ENCODE measurements around the gene SCN1A.
"Not testable (repeated sequence)": the region's sequence is repeated elsewhere in the genome, so short reads cannot be mapped to it uniquely, and the experiment has no call there.

The SCN1A gene

DNA sequence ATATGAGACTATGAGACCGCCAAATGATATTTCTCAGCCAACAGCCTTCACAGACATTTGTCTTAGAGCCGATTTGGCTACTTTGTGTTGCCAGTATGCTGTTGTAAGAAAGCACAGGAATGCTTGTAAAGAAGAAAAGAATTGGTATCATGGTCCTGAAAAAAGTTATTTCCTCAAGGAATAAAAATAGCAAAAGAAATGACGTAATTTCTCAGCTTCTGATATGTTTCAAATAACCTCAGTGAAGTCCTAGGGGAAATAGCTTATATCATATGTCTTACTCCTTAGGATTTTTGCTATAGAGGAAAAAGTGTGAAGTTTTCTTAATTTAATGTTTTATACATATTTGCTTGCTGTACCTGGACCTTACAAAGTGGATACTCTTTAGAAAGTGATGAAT, 23.0 kb downstream of the SCN1A start:
- Histone ChIP-seq H3K27ac (ENCODE audit: low read length) (no peak overlapping the region), H3K9me3 (ENCODE audit: control insufficient read depth in 1 of 2, low read length in 2 of 2) (no peaks in the 10 kb centered on the region), H3K4me3 (ENCODE audit: low read depth in 1 of 2, low read length in 2 of 2) (no peak overlapping the region), H3K4me1 (ENCODE audit: control insufficient read depth in 1 of 2, insufficient read depth in 2 of 2, low read length in 2 of 2) (no peaks in the 10 kb centered on the region), H3K27me3 (ENCODE audit: low read depth, low read length) (no peaks in the 10 kb centered on the region), H3K36me3 (ENCODE audit: control insufficient read depth in 1 of 2, insufficient read depth in 2 of 2, low read length in 2 of 2) (no peaks in the 10 kb centered on the region)

- H3K36me3 ChIP-seq (ENCODE audit: control insufficient read depth in 1 of 2, insufficient read depth in 2 of 2, low read length in 2 of 2), result no peaks in the 10 kb centered on the region
- H3K4me1 ChIP-seq (ENCODE audit: control insufficient read depth in 1 of 2, insufficient read depth in 2 of 2, low read length in 2 of 2), result no peaks in the 10 kb centered on the region
- H3K4me3 ChIP-seq (ENCODE audit: low read depth in 1 of 2, low read length in 2 of 2), result no peak overlapping the region
- H3K27ac ChIP-seq (ENCODE audit: low read length), result no peak overlapping the region
- H3K27me3 ChIP-seq (ENCODE audit: low read depth, low read length), result no peaks in the 10 kb centered on the region
- no peaks in the 10 kb centered on the region for H3K9me3 ChIP-seq (ENCODE audit: control insufficient read depth in 1 of 2, low read length in 2 of 2)
These were observed 23.7 kb downstream of the SCN1A start for GRCh38 chr2:166104084-166104483.

DNA sequence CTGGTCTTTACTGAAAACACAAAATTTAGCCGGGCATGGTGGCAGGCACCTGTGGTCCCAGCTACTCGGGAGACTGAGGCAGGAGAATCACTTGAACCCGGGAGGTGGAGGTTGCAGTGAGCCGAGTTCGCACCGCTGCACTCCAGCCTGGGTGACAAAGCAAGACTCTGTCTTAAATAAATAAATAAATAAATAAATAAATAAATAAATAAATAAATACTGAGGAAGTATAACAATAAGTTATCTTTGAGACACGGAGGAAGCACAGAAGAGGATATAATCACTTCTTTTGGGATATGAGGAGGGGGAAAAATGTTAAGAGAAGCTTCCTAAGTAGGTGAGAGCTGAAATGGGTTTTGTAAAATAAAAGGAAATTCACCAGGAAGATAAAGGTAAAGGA, 24.5 kb downstream of the SCN1A start:
- not testable (repeated sequence) for H3K4me1 ChIP-seq (ENCODE audit: control insufficient read depth in 1 of 2, insufficient read depth in 2 of 2, low read length in 2 of 2); H3K27me3 ChIP-seq (ENCODE audit: low read depth, low read length); H3K4me3 ChIP-seq (ENCODE audit: low read depth in 1 of 2, low read length in 2 of 2); H3K27ac ChIP-seq (ENCODE audit: low read length); H3K9me3 ChIP-seq (ENCODE audit: control insufficient read depth in 1 of 2, low read length in 2 of 2); H3K36me3 ChIP-seq (ENCODE audit: control insufficient read depth in 1 of 2, insufficient read depth in 2 of 2, low read length in 2 of 2)

DNA sequence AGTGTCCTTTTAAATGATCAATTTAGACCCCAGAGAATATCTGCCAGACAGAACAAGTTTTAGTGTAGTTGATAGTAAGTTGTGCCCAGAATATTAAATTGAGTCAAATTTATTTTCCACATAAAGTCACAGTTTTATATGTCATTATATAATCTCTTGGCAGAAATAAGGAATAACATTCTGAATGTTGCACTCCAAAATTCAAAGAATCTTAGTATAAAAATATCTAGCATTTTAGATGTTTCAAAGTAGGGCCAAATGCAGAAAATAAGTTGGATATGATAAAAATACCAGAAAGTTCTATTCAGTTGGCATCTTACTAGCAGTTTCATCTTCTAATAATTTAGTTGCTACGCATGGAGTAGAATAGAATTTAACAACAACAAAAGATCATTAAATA, 33.5 kb downstream of the SCN1A start:
- Histone ChIP-seq H3K27me3 (ENCODE audit: low read depth, low read length) (no peaks in the 10 kb centered on the region), H3K27ac (ENCODE audit: low read length) (no peak overlapping the region), H3K36me3 (ENCODE audit: control insufficient read depth in 1 of 2, insufficient read depth in 2 of 2, low read length in 2 of 2) (no peaks in the 10 kb centered on the region), H3K4me1 (ENCODE audit: control insufficient read depth in 1 of 2, insufficient read depth in 2 of 2, low read length in 2 of 2) (no peaks in the 10 kb centered on the region), H3K9me3 (ENCODE audit: control insufficient read depth in 1 of 2, low read length in 2 of 2) (no peaks in the 10 kb centered on the region), H3K4me3 (ENCODE audit: low read depth in 1 of 2, low read length in 2 of 2) (no peak overlapping the region)

DNA sequence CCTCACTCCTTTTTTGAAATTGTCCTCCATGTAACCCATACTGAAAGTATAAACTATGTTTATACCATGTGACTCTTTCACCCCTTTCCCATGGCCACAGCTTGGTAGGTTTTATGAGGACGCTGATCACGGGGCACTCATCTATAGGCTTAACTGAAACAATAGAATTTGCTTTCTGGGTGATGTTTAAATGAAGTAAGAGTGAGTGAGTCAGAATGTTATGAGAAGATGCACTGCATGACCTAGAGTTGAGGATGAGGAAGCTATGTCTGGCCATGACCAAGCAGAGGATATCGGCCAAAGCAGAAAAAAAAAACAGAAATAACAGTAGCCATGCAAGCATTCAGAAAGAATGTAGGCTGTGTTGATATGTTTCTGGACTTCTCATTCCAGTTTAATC, 34.9 kb downstream of the SCN1A start:
- Histone ChIP-seq H3K4me1 (ENCODE audit: control insufficient read depth in 1 of 2, insufficient read depth in 2 of 2, low read length in 2 of 2) (no peaks in the 10 kb centered on the region), H3K27me3 (ENCODE audit: low read depth, low read length) (no peaks in the 10 kb centered on the region), H3K27ac (ENCODE audit: low read length) (no peak overlapping the region)

DNA sequence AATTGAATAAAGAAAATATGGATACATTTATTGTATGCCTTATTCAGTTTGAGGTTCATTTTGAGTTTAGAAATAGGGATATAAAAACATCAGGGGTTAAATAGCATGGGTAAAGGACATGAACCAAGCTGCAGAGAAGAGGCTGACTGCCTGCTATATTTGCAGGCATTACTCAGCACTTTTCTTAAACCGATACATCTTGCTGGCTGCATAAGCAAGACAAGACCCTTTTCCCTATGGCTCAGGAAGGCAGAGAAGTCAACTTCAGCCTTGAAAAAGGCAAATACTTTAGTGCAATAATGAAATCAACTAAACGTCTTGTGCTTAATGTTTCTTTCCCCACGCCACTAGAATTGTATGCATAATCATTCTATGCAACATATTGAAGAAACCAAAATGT, 36.4 kb downstream of the SCN1A start:
- Histone ChIP-seq H3K4me1 (ENCODE audit: control insufficient read depth in 1 of 2, insufficient read depth in 2 of 2, low read length in 2 of 2) (no peaks in the 10 kb centered on the region), H3K4me3 (ENCODE audit: low read depth in 1 of 2, low read length in 2 of 2) (no peak overlapping the region), H3K9me3 (ENCODE audit: control insufficient read depth in 1 of 2, low read length in 2 of 2) (no peaks in the 10 kb centered on the region)

More for the DNA sequence above, 34.9 kb downstream of the SCN1A start:
- Histone ChIP-seq H3K36me3 (ENCODE audit: control insufficient read depth in 1 of 2, insufficient read depth in 2 of 2, low read length in 2 of 2) (no peaks in the 10 kb centered on the region), H3K4me3 (ENCODE audit: low read depth in 1 of 2, low read length in 2 of 2) (no peak overlapping the region), H3K9me3 (ENCODE audit: control insufficient read depth in 1 of 2, low read length in 2 of 2) (no peaks in the 10 kb centered on the region)

DNA sequence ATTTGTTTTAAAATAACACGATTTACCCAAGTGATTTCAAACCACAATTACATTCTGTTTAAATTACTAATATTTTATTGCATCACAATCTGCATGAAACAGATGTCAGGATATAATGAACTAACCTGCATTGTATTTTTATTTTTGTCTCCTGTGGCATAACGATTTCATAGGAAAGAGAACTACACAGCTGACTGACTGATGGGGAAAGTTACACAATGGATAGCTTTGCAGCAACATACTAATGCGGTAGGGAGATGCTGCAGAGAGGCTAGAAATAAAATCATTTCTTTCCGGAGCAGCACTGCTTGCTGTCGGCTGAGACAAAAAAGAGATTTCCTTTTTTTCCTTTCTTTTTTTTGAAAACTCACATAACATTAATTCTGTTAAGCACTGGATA, 36.9 kb downstream of the SCN1A start:
- Histone ChIP-seq H3K27ac (ENCODE audit: low read length) (no peak overlapping the region), H3K9me3 (ENCODE audit: control insufficient read depth in 1 of 2, low read length in 2 of 2) (no peaks in the 10 kb centered on the region), H3K36me3 (ENCODE audit: control insufficient read depth in 1 of 2, insufficient read depth in 2 of 2, low read length in 2 of 2) (no peaks in the 10 kb centered on the region), H3K4me3 (ENCODE audit: low read depth in 1 of 2, low read length in 2 of 2) (no peak overlapping the region), H3K4me1 (ENCODE audit: control insufficient read depth in 1 of 2, insufficient read depth in 2 of 2, low read length in 2 of 2) (no peaks in the 10 kb centered on the region), H3K27me3 (ENCODE audit: low read depth, low read length) (no peaks in the 10 kb centered on the region)

More for the DNA sequence above, 36.4 kb downstream of the SCN1A start:
- Histone ChIP-seq H3K27ac (ENCODE audit: low read length) (no peak overlapping the region), H3K27me3 (ENCODE audit: low read depth, low read length) (no peaks in the 10 kb centered on the region), H3K36me3 (ENCODE audit: control insufficient read depth in 1 of 2, insufficient read depth in 2 of 2, low read length in 2 of 2) (no peaks in the 10 kb centered on the region)

DNA sequence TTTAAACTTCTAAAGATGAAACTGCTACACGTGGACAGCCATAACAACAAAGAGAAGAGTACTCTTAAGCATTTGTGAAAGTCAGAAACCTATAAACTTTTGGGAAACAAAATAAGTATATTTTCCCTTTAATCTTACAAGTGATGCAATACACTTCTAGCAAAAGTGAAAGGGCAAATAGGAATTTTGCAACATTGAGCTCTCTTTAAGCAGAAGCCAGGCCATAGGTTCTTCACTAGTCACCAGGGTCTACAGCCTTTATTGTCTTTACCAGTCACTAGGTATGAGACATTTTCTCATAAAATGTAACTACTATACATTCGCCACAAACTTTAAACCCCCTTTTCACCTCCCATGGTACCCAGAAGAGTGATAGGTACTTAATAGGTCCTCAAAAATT, 37.5 kb downstream of the SCN1A start:
- Histone ChIP-seq H3K4me3 (ENCODE audit: low read depth in 1 of 2, low read length in 2 of 2) (no peak overlapping the region), H3K4me1 (ENCODE audit: control insufficient read depth in 1 of 2, insufficient read depth in 2 of 2, low read length in 2 of 2) (no peaks in the 10 kb centered on the region), H3K9me3 (ENCODE audit: control insufficient read depth in 1 of 2, low read length in 2 of 2) (no peaks in the 10 kb centered on the region), H3K27me3 (ENCODE audit: low read depth, low read length) (no peaks in the 10 kb centered on the region), H3K27ac (ENCODE audit: low read length) (no peak overlapping the region), H3K36me3 (ENCODE audit: control insufficient read depth in 1 of 2, insufficient read depth in 2 of 2, low read length in 2 of 2) (no peaks in the 10 kb centered on the region)

- no peak overlapping the region for H3K27ac ChIP-seq (ENCODE audit: low read length)
- no peaks in the 10 kb centered on the region for H3K9me3 ChIP-seq (ENCODE audit: control insufficient read depth in 1 of 2, low read length in 2 of 2)
- H3K36me3 ChIP-seq (ENCODE audit: control insufficient read depth in 1 of 2, insufficient read depth in 2 of 2, low read length in 2 of 2), result no peaks in the 10 kb centered on the region
- H3K4me1 ChIP-seq (ENCODE audit: control insufficient read depth in 1 of 2, insufficient read depth in 2 of 2, low read length in 2 of 2), result no peaks in the 10 kb centered on the region
- H3K4me3 ChIP-seq (ENCODE audit: low read depth in 1 of 2, low read length in 2 of 2), result no peak overlapping the region
- no peaks in the 10 kb centered on the region for H3K27me3 ChIP-seq (ENCODE audit: low read depth, low read length)
These were observed 39.2 kb downstream of the SCN1A start for GRCh38 chr2:166088634-166089033.

DNA sequence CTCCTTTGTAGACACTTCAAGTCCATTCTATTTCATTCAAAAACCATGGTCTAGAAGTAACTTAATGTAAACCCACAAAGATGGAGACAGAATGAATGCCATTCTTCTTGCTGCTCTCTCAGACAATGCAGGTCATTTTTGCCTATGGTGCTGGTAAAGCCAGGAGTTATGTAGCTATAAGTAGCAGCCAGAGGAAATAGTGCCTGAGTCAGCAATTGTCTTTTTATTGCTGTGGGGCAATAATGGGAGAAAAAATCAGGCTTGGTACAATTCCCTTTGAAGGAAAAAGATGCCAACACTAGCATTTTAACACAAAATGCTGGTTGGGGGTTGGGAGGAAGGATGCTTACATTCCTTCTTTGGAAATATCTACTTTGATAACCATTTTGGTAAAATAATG, 43.5 kb downstream of the SCN1A start:
- Histone ChIP-seq H3K9me3 (ENCODE audit: control insufficient read depth in 1 of 2, low read length in 2 of 2) (no peaks in the 10 kb centered on the region), H3K4me3 (ENCODE audit: low read depth in 1 of 2, low read length in 2 of 2) (no peak overlapping the region), H3K4me1 (ENCODE audit: control insufficient read depth in 1 of 2, insufficient read depth in 2 of 2, low read length in 2 of 2) (no peaks in the 10 kb centered on the region), H3K27me3 (ENCODE audit: low read depth, low read length) (no peaks in the 10 kb centered on the region), H3K36me3 (ENCODE audit: control insufficient read depth in 1 of 2, insufficient read depth in 2 of 2, low read length in 2 of 2) (no peaks in the 10 kb centered on the region), H3K27ac (ENCODE audit: low read length) (no peak overlapping the region)

- no peaks in the 10 kb centered on the region for H3K4me1 ChIP-seq (ENCODE audit: control insufficient read depth in 1 of 2, insufficient read depth in 2 of 2, low read length in 2 of 2)
- H3K27ac ChIP-seq (ENCODE audit: low read length), result no peak overlapping the region
- no peaks in the 10 kb centered on the region for H3K36me3 ChIP-seq (ENCODE audit: control insufficient read depth in 1 of 2, insufficient read depth in 2 of 2, low read length in 2 of 2)
- no peaks in the 10 kb centered on the region for H3K27me3 ChIP-seq (ENCODE audit: low read depth, low read length)
- no peaks in the 10 kb centered on the region for H3K9me3 ChIP-seq (ENCODE audit: control insufficient read depth in 1 of 2, low read length in 2 of 2)
- no peak overlapping the region for H3K4me3 ChIP-seq (ENCODE audit: low read depth in 1 of 2, low read length in 2 of 2)
These were observed 45.1 kb downstream of the SCN1A start for GRCh38 chr2:166082736-166083135.

DNA sequence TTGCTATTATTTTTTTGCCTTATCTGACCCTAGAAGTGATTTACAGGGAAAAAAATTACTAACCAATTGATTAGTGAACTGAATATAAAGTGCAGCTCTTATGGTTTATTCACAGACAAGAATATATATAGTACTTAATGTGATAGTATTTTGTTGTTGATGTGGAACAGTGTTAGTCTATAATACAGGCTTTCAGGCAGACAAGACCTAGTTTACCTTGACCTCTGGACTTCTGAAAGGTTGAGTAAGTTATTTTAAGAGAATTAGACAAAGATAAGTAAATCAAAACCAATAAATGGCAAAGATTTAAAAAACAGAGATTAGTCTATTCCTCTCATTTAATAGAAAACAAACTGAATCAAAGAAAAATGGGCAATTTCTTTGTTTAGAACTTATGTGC, 46.0 kb downstream of the SCN1A start:
- H3K27me3 ChIP-seq (ENCODE audit: low read depth, low read length), result no peaks in the 10 kb centered on the region
- H3K27ac ChIP-seq (ENCODE audit: low read length), result no peak overlapping the region
- H3K9me3 ChIP-seq (ENCODE audit: control insufficient read depth in 1 of 2, low read length in 2 of 2), result no peaks in the 10 kb centered on the region
- H3K4me1 ChIP-seq (ENCODE audit: control insufficient read depth in 1 of 2, insufficient read depth in 2 of 2, low read length in 2 of 2), result no peaks in the 10 kb centered on the region
- no peak overlapping the region for H3K4me3 ChIP-seq (ENCODE audit: low read depth in 1 of 2, low read length in 2 of 2)
- no peaks in the 10 kb centered on the region for H3K36me3 ChIP-seq (ENCODE audit: control insufficient read depth in 1 of 2, insufficient read depth in 2 of 2, low read length in 2 of 2)
